Stimulated activated CD4-positive, alpha-beta T cell treated with anti-CD3 and anti-CD28 coated beads, TNF-alpha, amount 100 ng/mL, for 4 hours (primary cell): ENCODE results near the gene SELENOO.

Source experiments
- DNase-seq, 3 experiments: peaks; one replicate each; pipeline ENCODE4 v3.0.0-alpha.2; 2020; ENCODE audit warnings: low read depth in 3 of 3

The SELENOO gene

DNA sequence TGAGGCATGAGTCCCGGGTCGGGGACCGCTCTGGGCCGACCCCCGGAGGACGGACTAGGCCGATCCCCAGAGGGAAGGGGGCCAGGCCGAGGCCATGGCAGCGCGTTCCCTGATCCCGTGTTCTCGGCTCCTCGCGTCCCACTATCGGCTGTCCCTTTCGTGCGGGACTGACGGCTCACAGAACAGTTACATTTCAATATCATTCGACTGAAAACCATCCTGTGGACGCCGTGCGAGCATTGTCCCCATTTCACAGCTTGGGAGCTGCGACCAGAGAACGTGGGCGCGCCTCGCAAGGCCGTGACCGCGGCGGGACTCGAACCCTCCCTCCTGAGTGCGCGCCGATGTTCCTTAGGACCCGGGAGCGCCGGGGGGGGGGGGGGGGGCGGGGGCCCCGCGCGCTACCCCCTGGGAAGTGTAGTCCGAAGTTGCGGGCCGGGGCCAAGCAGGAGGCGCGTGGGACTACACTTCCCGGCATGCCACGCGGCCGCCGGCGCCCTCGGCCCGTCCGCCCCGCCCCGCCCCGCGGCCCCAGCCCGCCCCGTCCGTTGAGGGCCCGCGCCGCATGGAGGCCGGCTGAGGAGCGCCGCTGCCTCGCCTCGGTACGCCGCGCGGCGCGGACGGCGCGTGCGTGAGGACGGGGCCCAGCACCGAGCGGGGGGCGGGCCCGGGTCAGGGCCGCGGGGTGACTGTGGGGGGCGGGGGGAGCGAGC is 15.3 kb upstream of the SELENOO start, which contains the start of gene TRABD:
TSS of gene TRABD (plus strand) at position 539 of the 713 bp plus-strand sequence. CDS start 7,148 bp downstream, outside the sequence.
- DNase-seq, result peak; percentile 75 to 81 (median 77)

DNA sequence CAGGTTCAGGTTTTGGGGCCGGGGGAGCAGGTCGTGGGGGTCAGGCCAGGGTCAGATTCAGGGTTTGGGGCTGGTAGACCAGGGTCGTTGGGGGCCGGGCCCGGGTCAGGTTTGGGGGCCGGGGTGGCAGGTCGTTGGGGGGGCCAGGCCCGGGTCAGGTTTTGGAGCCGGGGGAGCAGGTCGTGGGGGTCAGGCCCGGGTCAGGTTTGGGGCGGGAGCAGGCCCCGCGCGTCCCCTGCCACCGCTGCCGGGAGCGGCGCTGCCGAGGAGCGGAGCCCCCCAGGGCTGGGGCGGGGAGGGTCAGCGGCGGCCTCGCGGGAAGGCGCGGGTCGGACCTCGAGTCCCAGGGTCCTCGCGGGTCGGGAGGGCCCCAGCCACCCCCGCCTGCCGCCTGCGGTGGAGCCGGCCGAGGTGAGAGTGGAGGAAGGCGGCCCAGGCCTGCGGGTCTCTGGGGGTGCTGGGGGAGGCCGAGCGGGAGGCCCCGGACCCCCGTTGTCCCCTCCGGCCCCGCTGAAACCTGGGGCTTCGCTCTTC is 14.6 kb upstream of the SELENOO start:
- no peak for DNase-seq

DNA sequence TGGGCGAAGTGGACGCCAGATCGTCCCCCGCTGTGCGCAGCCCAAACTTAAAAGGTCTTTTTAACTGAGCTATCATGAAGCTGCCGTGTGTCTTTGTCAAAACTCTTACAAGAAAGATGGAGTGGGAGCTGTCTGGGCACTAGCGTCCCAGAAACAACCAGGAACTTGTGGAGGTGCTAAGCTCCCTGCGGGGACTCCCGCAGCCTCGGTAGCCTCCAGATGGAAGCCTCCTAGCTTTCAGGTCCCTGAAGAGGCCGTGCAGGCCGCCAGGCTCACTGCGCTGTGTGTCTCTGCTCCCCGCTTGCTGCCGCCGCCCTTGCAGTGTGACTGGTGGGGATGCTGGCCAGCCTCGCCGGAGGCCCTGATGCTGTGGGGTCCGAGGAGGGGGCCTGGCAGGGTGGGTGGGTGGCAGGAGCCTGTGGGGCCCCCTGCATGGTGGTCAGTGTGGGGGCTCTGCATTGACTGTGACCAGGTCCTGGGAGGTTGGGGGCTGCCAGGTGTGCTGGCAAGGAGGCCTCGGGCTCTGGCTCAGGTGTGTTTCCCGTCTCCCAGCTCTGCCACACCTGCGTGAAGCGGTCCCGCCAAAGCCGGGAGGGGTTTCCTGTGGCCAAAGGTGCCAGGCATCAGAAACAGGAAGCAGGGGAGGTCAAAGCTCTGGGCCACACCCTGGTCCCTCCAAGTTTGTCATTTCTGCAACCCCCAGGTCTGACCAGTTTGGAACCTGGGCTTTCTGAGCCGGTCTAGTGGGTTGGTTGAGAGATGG is 13.9 kb upstream of the SELENOO start:
- DNase-seq, result no peak

DNA sequence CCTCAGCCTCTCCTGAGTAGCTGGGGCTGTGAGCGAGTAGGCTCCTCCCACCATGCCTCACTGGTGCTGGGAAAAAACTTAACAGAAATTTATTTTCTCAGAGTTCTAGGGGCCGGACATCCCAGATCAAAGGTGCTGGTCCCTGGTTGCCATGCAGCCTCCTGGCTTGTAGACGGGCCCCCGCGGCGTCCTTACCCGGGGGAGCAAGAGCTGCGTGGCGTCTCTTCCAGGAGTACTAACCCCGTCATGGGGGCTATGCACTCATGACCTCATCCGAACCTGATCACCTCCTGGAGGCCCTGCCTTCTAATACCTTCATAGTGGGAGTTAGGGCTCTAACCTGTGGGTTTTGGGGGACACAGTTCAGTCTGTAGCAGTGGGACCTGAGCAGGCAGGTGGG is 12.5 kb upstream of the SELENOO start:
- no peak for DNase-seq

DNA sequence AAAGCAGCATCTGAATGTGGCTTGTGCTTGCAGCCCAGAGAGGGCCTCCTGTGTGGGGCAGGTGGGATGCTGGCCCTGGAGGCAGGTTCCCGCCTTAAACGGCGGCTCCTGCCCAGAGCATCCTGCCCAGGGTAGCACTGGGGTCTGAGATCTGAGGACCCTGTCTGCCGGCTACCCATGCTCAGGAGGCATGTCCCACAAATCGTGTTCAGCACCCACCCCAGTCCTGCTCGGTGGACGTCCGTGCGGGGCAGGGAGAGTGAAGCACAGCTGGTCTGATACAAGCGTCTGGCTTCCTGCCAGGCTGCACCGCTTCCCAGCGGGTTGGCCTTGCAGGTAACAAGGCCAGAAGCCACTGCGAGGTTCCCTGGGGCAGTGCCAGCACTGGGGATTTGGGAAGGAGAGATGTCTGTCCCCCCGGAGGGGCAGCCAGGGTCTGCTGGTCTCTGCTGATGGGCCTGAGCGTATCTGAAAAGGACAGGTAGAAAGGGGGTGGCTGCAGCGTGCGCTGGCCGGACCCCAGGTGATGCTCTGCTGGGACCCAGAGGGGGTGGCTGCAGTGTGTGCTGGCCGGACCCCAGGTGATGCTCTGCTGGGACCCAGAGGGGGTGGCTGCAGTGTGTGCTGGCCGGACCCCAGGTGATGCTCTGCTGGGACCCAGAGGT is 11.5 kb upstream of the SELENOO start:
- DNase-seq, result no peak

DNA sequence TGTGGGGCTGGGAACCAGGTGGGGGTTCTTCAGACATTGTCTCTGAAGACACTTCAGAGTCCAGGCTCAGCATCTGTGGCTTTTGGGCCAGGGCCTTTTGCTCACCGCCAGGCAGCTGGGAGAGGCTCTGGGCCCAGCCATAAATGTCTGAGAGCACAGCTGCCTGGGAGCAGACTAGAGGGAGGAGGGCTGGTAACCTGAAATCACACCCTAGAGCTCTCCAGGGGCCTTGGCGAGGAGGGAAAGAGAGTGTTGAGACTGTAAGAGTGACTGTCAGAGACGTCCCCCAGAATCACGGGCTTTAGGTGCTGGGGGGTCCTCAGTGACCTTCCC is 11.0 kb upstream of the SELENOO start:
- DNase-seq, result no peak

DNA sequence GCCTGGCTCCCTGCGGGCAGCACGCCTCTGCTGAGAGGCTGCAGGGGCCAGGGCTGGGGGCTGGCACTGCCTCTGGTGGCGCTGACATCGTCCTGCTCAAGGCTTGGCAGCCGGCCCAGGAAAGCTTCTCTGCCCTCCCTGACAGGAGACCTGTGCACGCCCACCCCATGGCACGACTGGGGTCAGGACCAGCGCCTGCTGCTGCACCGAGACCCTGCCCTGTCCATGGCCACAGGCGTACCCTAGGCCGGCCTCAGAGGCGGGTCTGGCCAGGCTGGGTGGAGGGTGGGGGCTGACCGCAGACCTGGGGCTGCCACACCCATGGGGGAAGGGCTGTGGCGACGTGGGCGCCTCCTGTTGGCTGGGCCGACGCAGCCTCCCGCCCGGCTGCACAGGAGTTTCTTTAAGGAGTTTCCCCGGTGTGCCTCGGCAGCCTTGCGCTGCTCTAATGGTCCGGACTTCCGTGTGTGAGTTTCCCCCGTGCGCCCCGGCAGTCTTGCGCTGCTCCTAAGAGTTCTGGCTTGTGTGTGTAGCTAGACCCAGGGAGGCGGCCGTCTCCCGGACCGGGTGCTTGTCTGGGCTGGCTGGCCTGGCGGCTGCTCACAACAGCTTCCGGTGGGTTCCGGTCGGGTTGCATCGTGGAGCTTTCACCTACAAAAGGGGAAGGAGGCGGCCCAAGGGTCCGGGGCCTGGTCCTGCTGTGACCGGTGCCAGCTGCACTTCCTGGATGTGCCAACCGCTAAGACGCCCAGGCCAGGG is 10.4 kb upstream of the SELENOO start:
- peak in 2 of 3 experiments; percentile 48 to 57 for DNase-seq

DNA sequence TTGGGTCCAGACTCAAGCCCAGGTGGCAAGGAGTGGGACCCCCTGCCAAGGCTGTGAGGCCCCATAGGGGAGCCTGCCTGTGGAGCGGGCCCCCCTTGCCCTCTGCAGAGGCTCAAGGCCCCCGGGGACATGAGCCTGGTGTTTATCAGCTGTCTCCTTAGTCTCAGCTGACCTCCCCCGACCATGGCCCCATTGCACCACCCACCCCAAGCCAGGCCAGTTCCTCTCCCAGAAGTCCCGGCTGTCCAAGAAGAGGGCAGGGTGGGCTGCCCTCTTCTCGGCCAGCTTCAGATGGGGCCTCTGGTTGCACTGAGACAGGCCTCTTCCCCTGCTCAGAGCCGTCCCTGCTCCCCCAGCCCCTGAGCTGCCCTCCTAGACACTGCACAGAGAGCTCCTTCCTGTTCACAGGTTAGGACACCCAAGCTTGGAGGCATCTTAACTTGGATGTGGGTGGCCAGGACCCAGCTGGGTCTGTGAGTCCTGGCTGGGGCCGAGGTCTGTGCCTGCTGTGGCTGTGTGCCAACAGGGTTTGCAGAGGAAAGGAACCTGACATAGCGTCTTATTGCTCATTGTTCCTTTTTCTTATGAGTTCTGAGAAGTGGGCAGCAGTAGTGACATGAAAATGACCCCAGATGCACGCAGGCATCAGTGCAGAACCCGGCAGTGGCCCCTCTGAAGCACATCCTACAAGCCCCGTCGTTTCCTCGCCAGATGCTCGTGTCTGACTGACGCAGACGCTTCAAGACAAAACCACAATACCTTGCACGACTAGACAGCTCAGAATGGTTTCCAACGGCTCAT is 9.7 kb upstream of the SELENOO start:
- peak in 1 of 3 experiments; percentile 56 for DNase-seq

DNA sequence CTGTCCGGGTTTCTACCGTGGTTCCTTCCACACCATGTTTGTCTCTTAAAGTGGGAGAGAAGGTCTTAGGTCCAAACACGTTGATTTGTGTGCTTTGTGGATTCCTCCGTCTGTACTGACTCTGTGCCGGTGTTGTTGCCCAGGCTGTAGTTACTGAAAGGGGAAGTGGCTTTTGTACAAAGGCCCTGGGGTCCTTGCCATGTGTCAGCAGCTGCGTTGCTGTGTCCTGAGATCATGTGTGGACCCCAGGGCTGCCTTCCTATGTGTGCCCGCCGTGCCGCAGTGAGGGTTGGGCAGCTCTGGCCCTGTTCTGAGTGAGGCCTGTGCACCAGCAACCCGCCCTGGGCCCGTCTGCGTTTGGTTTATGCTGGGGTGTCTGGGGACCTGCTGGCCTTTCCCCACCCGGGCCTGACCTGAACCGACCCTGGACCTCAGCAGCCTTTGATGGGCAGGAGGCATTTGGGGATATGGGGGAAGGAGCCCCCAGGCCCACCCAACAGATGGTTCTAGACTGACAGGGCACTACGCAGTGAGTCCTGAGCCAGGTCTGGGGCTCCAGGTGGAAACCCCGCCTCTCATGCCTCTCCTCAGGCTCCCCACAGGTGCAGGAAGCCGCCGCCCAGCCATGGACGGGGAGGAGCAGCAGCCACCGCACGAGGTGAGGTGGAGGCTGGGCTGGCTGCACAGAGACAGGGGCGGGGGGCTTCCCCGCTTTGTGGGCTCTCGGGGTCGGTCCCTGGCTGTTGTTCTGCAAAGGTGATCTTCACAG is 8.2 kb upstream of the SELENOO start:
- DNase-seq, result no peak

DNA sequence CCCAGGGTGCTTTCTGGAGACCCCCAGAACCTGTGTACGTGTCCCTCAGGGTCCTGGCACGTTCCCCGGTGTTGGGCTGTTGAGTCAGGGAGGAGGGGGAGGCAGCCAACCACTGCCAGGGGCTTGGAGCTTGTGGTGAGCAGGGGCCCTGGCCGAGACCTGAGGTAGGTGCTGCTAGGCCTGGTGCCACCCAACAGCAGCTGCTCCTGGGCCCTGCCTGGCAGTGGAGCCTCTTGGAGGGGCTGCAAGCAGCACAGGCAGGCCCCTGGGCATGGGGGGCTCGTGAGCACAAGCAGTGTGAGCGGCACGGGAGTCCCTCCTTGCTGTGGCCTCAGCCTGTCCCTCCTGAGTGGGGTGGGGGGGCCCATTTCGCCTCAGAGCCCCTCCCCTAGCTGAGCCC is 7.2 kb upstream of the SELENOO start:
- DNase-seq, result no peak

DNA sequence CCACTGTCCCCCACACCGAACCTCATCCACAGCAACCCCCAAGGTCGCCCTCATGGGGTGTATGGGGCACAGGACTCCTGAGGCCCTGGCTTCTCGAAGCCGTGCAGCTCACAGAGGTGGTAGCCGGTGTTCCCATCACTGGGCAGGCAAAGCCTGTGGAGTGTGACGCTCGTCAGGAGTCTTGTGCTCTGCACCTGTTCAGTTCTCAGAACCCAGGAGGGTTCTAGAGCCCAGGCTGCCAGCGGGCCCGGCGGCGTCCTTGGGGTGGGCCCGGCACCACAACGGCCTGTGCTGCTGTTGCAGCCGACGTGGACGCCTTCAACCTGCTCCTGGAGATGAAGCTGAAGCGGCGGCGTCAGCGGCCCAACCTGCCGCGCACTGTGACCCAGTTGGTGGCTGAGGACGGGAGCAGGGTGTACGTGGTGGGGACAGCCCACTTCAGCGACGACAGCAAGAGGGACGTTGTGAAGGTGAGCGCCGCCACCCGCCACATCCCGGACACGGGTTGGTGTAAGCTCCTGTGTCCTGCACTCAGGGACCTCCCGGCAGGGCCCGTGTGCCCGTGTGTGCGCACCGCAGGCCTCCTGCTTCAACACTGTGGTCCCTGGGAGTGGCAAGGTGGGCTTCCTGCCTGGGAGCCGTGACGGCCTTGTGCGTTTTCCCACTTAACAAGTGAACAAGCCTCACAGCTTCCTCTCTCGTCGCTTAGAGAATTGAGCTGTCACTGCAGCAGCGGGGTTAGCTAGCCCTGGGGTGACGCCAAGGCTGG is 6.6 kb upstream of the SELENOO start:
- DNase-seq, result no peak

DNA sequence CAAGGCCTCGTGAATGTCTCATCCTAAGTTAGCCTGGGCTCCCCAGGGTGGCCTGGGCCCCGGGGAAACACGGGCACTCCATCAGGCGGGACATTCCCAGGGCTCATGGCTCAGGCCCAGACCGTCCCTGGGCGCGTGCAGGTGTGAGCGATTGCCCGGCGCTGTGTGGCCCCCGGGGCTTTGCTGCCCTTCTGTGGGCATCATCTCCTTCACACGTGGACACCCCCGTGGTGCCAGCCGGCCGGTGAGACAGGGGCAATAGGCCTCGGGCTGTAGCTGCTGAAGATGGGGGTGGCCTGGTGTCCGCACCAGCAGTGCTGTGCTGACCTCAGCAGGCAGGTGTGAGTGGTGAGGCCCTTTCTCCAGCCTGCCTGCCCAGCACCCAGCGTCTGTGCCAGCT is 4.6 kb upstream of the SELENOO start:
- DNase-seq, result no peak

DNA sequence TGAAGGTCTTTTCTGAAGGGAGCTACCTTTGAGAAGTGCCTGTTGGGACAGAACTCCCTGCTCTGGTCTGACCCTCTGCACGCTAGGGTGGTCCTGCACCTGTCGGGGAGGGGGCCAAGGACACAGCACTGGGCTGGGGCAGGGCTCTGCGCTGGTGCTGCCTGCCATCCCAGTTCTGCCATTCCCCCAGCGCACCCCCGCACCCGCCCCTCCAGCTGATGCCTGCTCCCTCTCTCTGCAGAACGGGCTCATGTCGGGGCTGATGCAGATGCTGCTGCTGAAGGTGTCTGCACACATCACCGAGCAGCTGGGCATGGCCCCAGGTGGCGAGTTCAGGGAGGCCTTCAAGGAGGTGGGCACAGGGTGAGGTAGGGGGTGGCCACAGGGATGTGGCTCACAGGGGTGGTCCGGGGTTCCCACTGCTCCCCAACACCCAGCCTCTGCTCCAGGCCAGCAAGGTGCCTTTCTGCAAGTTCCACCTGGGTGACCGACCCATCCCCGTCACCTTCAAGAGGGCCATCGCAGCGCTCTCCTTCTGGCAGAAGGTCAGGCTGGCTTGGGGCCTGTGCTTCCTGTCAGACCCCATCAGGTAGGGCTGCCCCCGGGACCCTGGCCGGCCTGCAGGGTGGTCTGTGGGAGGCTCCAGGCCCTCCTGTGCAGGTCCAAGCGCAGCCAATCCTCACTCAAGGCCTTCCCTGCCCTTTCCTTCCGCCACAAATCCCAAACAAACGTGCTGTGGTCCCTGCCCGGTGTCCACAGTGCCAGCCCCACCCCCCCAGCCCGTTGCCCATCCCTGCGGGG is 3.6 kb upstream of the SELENOO start:
- no peak for DNase-seq

DNA sequence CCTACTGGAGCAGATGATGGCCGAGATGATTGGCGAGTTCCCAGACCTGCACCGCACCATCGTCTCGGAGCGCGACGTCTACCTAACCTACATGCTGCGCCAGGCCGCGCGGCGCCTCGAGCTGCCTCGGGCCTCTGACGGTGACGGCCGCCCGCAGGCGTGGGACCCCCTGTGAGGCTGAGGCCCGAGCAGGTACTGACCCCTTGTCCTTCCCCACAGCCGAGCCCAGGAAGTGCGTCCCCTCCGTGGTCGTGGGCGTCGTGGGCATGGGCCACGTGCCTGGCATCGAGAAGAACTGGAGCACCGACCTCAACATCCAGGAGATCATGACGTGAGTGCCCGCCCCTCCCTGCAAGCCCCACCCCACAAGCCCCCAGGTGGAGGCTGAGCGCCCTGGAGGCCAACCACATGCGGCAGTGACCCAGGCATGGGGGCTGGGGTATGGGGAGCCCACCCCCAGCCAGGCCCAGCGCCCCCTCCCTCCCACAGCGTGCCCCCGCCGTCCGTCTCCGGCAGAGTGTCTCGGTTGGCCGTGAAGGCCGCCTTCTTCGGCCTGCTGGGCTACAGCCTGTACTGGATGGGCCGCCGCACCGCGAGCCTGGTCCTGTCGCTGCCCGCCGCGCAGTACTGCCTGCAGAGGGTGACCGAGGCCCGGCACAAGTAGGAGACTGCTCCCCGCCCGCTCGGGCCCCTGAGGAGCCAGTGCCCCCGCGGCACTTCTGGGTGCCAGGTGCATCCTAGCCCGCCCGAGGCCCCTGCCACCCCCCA is 2.8 kb upstream of the SELENOO start:
- no peak for DNase-seq

DNA sequence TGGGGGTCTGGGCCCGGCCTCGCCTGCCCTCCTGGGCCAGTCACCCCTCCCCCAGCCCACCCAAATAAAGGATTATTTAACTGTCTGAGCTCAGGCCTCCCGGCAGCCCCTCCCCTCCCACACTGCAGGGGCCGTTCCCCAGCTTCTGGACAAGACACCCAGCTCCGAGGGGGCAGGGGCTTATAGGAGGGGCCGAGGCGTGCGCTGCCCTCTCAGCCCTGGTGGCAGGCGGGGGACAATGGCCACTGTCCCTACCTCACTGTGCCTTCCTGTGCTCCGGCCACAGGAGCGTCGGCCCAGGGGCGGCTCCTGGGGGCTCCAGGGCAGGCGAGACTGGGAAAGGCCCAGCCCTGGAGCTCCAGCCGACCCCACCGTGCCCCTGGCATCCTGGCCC is 2.2 kb upstream of the SELENOO start:
- DNase-seq, result no peak

DNA sequence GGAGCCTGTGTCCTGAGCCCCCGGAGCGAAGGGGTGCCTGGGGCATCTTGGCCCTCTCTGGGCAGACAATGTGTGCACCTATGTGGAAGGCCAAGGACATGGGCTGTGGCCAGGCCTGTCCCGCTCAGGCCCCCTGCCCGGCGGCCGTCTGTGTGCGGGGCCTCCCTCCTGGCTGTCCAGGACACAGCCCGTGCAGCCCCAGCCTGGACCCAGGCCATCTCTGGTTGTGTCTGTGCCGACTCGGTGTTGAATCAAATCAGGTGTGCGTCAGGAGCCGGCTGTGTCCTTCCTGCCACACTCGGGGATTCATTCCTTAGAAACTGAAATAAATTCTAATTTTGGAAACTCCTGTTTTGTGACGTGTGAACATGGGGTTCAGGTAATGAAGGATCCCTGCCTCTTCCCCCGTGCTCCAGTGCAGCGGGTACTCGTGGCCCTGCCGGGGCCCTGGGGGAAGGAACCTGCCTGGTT is 1.5 kb upstream of the SELENOO start:
- no peak for DNase-seq

DNA sequence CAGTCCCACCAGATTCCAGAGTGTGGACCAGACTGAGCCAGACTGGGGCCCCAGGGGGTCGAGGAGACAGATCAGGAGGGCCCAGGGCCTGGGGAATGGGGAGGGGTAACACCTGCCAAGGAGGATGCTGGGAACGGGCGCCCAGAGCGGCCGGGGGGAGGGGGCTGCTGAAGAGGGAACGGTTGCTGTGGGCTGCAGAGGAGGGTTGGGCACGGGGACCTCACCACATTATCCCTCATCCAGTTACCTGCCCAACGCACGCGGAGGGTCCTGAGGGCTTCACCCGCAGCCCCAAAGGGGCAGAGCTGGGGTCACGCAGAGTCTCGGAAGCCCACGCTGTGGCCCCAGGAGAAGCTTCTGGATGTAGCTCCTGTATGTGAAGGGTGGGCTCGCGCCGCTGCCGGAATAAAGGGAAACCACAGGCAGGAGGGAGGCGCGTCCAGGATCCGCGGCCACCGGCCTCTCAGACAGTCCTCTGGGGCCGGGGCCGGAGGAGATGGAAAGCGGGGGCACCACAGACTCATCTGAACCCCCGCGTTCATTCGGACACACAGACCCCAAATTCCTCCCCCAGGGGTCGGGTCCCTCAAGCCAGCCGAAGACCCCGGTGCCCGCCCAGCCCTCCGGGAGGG is 866 bp upstream of the SELENOO start:
- no peak for DNase-seq
